ENCODE results near the gene FOXM1. TPM values are rescaled to one million over a fixed set of nuclear protein-coding genes. Genes with fewer than 3 reads are reported as not detected.
A peak's percentile ranks its signal among the peaks of the same experiment; 100 is the strongest.
"Not testable (repeated sequence)": the region's sequence is repeated elsewhere in the genome, so short reads cannot be mapped to it uniquely, and the experiment has no call there.

FOXM1 gene
- total and polyA plus RNA-seq, 2 of the 13 experiments (the other 11 are each of a cell fraction or from before 2014, with no cell fraction given): 17.1 to 25.9 TPM

DNA sequence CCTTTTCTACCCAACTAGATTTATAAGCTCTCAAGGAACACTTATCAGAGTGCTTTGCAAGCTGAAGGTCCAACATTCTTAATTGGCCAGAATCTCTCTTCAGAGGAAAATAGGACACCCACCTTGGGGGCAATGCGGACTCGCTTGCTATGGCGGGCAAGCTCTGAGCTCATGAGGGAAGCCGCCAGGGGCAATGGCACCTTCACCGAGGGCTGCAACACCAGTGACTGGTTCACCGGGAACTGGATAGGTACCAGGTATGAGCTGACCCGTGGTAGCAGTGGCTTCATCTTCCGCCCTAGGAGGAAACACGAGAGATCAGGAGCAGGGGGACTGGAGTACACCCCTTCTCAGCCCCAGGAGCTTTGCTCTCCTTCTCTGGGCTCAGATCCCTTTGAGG, 12.8 kb downstream of the FOXM1 start (continued):
- TF ChIP-seq ZNF616 (CRISPR knock-in tag; IDR thresholded peaks at IDR 0.05; ENCODE audit: low read depth): no peak
- TF ChIP-seq RXRB (CRISPR knock-in tag; IDR thresholded peaks at IDR 0.05; ENCODE audit: borderline replicate concordance): no peak
- TF ChIP-seq ZNF709 (CRISPR knock-in tag; IDR thresholded peaks at IDR 0.05): no peak
- TF ChIP-seq HCFC1 (IDR thresholded peaks at IDR 0.05; ENCODE audit: low read depth, low read length): no peak
- TF ChIP-seq ZNF780A (CRISPR knock-in tag; IDR thresholded peaks at IDR 0.05): no peak
- TF ChIP-seq, protein P1, sequence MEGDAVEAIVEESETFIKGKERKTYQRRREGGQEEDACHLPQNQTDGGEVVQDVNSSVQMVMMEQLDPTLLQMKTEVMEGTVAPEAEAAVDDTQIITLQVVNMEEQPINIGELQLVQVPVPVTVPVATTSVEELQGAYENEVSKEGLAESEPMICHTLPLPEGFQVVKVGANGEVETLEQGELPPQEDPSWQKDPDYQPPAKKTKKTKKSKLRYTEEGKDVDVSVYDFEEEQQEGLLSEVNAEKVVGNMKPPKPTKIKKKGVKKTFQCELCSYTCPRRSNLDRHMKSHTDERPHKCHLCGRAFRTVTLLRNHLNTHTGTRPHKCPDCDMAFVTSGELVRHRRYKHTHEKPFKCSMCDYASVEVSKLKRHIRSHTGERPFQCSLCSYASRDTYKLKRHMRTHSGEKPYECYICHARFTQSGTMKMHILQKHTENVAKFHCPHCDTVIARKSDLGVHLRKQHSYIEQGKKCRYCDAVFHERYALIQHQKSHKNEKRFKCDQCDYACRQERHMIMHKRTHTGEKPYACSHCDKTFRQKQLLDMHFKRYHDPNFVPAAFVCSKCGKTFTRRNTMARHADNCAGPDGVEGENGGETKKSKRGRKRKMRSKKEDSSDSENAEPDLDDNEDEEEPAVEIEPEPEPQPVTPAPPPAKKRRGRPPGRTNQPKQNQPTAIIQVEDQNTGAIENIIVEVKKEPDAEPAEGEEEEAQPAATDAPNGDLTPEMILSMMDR (CRISPR knock-in tag; IDR thresholded peaks at IDR 0.05): no peak

DNA sequence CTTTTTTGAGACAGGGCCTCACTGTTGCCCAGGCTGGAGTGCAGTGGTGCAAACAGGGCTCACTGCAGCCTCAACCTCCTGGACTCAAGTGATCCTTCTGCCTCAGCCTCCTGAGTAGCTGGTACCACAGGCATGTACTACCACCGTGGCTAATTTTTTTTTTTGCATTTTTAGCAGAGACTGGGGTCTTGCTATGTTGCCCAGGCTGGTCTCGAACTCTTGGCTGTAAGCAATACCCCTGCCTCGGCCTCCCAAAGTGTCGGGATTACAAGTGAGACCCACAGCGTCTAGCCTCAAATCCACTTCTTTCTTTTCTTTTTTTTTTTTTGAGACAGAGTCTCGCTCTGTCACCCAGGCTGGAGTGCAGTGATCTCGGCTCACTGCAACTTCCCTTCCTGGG, 13.6 kb downstream of the FOXM1 start:
- intact Hi-C loops (cut with micrococcal nuclease; ENCODE audit: unreplicated experiment); H3K4me3 ChIP-seq (replicated peaks in 1 of 3; ENCODE audit: insufficient read depth in 1 of 3, low read depth in 2 of 3, low read length in 3 of 3); H3K27me3 ChIP-seq (ENCODE audit: control insufficient read depth in 1 of 2, insufficient read depth in 2 of 2, low read length in 2 of 2); in situ Hi-C loops (cut with HindIII; ENCODE audit: extremely low pct_ligation_motif_present, low pct_unique_long_range_greater_than_20kb); DNase-seq (ENCODE audit: low spot score); ATAC-seq; H2AFZ ChIP-seq (ENCODE audit: low read length); FAIRE-seq; H3K4me1 ChIP-seq (ENCODE audit: insufficient read depth, low read length); H4K20me1 ChIP-seq (ENCODE audit: insufficient read depth, low read length); H3K4me2 ChIP-seq (ENCODE audit: low read depth, low read length); CTCF ChIA-PET (ENCODE audit: low intra/inter-chr PET ratio, low total read pairs); H3K9ac ChIP-seq (ENCODE audit: insufficient read depth, low read depth, low read length); POLR2A ChIA-PET; H3K9me3 ChIP-seq (ENCODE audit: low read length); H3K27ac ChIP-seq (ENCODE audit: extremely low read length, insufficient read depth, low read length); BruUV-seq (replicated peaks); H3K79me2 ChIP-seq (ENCODE audit: insufficient read depth, low read length): not testable (repeated sequence)
- WGBS (ENCODE audit: low lambda C conversion rate): 97% methylated on average over 7 of the region's 7 CpGs
- H3K36me3 ChIP-seq (replicated peaks in 1 of 2; ENCODE audit: control insufficient read depth in 1 of 2, insufficient read depth in 2 of 2, low read length in 2 of 2): peaks cover 27 to 77% of the 10 kb centered on the region in 2 experiments
- 0 out of 2 replicates have a peak, but pooled peaks have one; percentile 40 for TF ChIP-seq ZNF121 (CRISPR knock-in tag; IDR thresholded peaks at IDR 0.05)
